CD4-positive, alpha-beta T cell treated with Interleukin-15 for 1 hour (primary cell): ENCODE data around the gene SLC46A2.

Experiments used
- DNase-seq: peaks from one replicate; pipeline ENCODE4 v3.0.0-alpha.2; 2020

SLC46A2 gene

DNA sequence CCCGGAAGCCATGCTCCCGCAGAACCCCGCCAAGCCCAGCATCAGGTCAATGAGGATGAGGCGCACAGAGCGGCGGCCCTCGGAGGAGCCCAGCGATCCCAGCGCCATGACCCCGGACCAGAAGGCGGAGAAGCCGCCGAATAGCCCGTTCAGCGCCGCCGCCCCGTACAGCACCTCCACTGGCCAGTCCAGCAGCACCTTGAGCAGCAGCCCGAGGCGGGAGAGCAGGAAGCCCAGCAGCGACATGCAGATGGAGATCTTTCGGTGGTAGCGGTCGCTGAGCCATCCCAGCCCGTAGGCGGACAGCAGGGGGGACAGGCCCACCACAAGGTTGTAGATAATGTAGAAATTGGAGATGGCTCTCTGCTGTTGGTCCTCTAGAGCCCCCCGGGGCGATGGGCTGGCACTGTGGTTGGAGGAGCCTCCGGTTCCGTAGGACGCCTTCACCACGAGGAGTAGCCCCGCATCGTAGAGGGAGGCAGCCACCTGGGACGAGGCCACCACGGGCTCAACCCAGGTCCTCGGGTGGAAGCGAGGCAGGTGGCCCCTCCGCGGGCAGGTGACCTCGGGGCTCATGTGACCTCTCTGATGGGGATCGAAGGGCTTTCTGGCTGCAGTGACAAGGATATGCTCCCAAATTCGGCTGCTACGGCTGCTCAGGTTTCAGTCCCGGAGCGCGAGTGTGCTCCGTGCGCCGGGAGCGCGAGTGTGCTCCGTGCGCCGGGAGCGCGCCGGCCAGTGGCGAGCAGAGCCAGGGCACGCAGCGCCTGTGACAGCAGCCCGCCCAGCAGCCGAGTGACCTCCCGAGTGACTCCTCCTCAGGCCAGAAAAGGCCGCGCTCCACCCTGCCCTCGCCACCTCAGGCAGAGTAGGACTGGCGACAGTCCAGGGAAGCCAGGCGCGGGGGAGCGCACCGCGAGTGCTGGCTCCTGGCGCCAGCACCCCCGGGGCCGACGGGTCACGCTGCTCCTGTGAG, at the start of gene SLC46A2:
TSS of gene SLC46A2 (minus strand) at position 771 of the 976 bp plus-strand sequence. CDS start at position 576, 195 bp downstream.
- DNase-seq = peak; percentile 49

GRCh38 chr9:112939418-112939817, 48.7 kb upstream of the SLC46A2 start:
- DNase-seq = no peak

GRCh38 chr9:112933696-112934095, 43.0 kb upstream of the SLC46A2 start:
- no peak for DNase-seq

DNA sequence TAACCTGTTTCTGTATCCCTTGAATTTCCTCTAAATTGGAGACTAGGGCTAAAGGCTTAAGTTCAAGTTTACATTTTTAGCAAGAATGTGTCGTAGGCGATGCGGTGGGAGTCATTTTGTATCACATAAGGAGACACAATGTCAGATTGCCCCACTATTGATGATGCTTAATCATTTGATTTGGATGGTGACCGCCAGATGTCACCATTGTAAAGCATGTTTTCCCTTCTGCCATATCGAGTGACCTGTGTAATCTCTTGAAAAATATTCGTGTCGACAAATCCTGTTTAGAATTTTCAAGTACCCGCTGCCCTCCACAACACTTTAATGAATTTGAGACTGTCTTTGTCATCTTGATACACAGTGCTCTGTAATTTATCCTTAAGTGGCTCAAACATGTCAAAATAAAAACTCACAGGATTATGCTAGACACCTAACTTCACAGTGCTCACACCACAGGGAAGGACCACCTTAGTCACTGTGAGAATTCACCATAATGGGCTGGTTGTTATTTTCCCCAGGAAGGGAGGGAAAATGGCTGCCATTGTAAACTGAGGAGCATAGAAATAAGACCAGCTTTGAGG, 34.5 kb upstream of the SLC46A2 start:
- no peak for DNase-seq

GRCh38 chr9:112921549-112921948, 30.9 kb upstream of the SLC46A2 start:
- no peak for DNase-seq

- DNase-seq = no peak
These were observed 27.3 kb upstream of the SLC46A2 start for GRCh38 chr9:112917987-112918362.

DNA sequence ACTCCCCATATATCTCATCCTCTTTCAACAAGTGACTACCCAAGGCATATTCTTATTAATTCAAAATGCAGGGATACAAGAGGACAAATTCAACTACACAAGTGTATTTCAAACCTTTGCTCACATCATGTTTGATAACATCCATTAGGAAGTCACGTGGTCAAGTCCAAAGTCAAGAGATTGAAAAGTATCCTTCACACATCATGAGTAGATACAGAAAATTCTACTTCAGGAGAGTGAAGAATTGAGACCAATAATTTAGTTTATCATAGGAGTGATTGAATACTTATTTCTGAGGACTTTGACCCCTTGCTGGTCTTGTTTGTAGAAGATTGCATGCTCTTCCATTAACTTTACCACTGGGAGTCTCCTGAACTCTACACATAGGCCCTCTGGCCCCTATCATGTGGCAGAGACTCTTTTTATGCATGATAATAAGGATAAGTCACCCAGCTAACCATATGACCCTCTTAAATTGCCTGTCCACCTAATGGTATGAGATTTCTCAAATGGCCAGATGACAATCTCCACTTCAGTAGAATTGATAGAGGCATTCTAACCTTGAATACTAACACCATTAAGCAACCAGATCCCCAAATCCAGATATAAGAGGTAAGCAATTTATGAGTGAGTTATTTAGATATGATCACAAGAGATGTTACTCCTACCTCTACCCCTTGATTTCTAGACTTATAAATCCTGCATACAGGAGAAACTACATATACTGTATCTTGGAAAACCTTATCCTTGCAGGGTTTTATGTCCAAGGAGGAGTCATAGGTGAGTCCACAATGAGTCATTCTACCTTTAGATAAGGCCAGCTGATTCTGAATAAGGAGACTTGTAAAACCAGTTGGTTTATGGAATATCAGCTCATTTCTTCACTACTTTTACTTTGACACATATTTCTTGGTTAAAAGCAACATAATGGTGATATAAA, 26.6 kb upstream of the SLC46A2 start:
- DNase-seq = no peak

- no peak for DNase-seq
These were observed 23.8 kb upstream of the SLC46A2 start for GRCh38 chr9:112914524-112914923.

DNA sequence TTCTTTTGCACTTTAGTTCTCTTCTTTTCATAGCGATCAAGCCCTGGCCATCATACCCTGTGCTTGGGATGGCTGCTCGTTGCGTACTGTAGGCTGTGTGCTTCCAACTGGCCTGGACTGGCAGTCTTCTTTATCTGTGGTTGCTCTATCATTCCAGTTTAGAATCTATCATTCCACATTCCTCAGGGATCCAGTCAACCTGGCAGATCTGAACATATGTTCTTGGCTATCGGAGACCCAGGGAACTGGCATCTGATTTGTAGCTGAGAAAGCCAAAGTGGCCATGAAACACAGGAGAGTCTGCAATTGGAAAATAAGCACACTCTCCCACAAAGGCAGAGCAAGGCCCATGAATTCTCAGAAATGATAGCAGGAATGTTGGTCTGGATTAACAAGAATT, 22.6 kb upstream of the SLC46A2 start:
- no peak for DNase-seq

- DNase-seq = no peak
These were observed 22.0 kb upstream of the SLC46A2 start for GRCh38 chr9:112912636-112913035.

- DNase-seq = no peak
These were observed 21.1 kb upstream of the SLC46A2 start for GRCh38 chr9:112911736-112912135.

DNA sequence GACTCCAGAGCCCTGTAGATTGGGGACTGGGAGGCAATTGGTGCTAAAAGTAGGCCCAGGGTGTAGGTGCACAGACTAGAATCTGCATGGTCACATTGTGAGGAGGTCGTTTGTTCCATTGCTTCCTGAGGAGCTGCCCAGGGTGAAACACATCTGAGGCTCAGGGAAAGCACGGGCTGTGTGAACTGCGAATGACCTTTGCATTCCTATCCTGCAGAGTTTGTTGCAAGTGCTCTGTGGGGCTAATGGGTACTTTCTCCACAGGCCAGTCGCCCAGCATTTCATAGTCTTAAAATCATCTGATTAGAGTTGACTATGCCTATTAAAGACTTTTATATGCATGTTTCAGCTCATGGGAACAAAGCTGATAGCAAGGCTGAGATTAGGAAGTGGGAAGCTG, 14.4 kb upstream of the SLC46A2 start:
- no peak for DNase-seq

DNA sequence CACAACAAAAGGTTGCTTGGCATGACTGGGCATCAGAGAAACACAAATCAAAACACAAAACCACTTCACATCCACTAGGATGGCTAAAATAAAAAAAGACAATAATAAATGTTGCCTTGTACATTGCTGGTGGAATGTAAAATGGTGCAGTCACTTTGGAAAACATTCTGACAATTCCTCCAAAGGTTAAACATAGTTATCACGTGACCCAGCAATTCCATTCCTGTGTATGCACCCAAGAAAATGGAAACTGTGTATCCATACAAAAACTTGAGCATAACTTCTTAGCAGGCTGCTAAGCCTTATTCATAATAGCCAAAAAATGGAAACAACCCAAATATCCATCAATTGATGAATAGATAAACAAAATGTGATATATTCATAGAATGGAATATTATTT, 10.2 kb upstream of the SLC46A2 start:
- DNase-seq = no peak

GRCh38 chr9:112900488-112900887, 9.8 kb upstream of the SLC46A2 start:
- DNase-seq = no peak

GRCh38 chr9:112898872-112899311, 8.2 kb upstream of the SLC46A2 start:
- DNase-seq = no peak

GRCh38 chr9:112896131-112896530, 5.5 kb upstream of the SLC46A2 start:
- DNase-seq = no peak

DNA sequence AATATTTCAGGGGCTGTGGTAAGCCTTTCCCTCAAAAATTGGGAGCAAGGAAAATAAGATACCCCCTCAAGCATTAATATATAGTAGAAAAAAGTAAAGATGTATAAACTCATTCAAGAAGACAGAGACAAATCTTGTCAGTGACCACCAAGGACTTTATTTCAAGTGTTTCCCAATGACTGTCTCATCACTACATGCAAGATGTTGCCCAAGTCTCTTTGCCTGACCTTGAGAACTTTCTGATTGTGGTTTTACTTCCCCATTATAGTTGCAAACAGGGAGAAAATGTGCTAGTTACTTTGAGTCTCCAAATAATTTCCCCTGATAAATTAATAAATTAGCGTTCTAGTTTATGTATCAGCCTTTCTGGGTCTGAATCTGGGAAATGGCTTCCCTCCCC, 4.0 kb upstream of the SLC46A2 start:
- no peak for DNase-seq

DNA sequence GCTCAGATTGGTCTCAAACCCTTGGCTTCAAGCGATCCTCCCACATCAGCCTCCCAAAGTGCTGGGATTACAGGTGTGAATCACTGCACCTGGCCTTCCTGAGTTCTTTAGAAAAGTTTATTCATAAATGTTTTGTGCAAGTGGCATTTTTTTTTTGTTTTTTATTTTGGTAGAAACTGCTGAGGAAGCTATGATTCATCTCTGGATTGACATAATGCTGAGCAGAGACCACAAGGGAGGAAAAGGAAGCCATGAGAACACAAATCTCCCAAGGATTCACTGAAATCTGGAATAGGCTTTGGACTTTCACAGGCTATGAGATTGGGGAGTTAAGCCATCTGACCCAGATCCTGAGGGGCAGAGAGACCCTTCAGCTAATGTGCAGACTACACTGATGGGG, 3.4 kb upstream of the SLC46A2 start:
- DNase-seq = no peak

- no peak for DNase-seq
These were observed 2.3 kb upstream of the SLC46A2 start for GRCh38 chr9:112892981-112893380.

GRCh38 chr9:112891521-112891920, 845 bp upstream of the SLC46A2 start:
- DNase-seq = no peak

- peak; percentile 53 for DNase-seq
These were observed 3.3 kb downstream of the SLC46A2 start for GRCh38 chr9:112887381-112887780.

DNA sequence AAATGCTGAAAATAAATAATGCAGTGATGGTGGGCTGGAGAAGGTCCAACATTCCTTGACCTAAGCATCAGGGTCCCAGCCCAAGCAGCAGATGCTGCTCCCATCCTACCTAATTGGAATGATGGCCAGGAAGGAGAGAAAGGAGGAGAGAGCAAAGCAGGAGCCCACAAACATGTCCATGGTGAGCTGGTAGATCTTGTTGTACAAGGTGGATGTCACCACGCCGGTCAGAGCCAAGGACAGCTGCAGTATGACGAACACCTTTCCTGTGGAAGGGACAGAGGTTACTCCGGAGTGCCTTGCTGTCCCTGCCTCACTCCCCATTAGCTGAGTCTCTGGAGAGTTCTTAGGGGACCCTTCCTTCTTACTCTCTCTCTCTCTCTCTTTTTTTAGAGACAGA, 4.3 kb downstream of the SLC46A2 start:
- no peak for DNase-seq

DNA sequence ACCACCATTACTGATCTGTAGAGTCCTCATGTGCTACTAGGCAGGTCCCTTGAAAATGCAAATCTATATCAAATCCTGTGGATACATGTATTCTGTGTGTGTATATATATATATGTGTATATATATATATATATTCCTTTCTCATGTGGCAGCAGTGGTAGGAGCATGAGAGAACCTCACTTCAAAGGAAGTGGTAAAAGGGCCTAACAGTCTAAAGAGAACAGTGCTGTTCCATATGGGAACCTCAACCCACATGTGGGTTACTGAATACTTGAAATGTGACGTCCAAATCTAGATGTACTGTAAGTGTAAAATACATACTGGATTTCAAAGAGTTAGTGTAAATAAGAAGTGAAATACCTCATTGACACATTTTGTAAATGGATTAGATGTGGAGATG, 5.4 kb downstream of the SLC46A2 start:
- DNase-seq = no peak
